Spleen (tissue), 11 donors: Measurements from ENCODE around the gene SYK. TPM values are rescaled to one million over a fixed set of nuclear protein-coding genes. Genes with fewer than 3 reads are reported as not detected.

Experiments used
- DNase-seq: peaks from one replicate; pipeline ENCODE4 v3.0.0-alpha.2; 2020
- H3K27ac ChIP-seq, 8 donors: fragments of 200-600 bp; sonication (generic) in 7 of 8; 1 replicate in 4 of 8; 2 replicates in 4 of 8; pipeline versions ENCODE4 v1.5.0 to v1.8.0; 2016 to 2021; ENCODE audit warnings: inconsistent platforms in 4 of 8, mild to moderate bottlenecking in 4 of 8, moderate library complexity in 1 of 8
- H3K27me3 ChIP-seq, 7 donors: fragments of 200-600 bp; sonication (generic) in 6 of 7; replicated peaks in 1 of 7; 1 replicate in 4 of 7; 2 replicates in 3 of 7; pipeline versions ENCODE4 v1.5.0 to v1.8.0; 2016 to 2021; ENCODE audit warnings: inconsistent platforms in 3 of 7, mild to moderate bottlenecking in 1 of 7
- H3K36me3 ChIP-seq, 6 donors: fragments of 200-600 bp; sonication (generic) in 5 of 6; 1 replicate in 4 of 6; 2 replicates in 2 of 6; pipeline versions ENCODE4 v1.5.0 to v1.8.0; 2016 to 2021; ENCODE audit warnings: inconsistent platforms in 2 of 6
- H3K4me1 ChIP-seq, 6 donors: fragments of 200-600 bp; sonication (generic) in 5 of 6; 1 replicate in 3 of 6; 2 replicates in 3 of 6; pipeline versions ENCODE4 v1.5.0 to v1.8.0; 2016 to 2021; ENCODE audit warnings: inconsistent platforms in 3 of 6
- H3K4me3 ChIP-seq, 8 donors: fragments of 200-600 bp; sonication (generic) in 7 of 8; 1 replicate in 4 of 8; 2 replicates in 4 of 8; pipeline versions ENCODE4 v1.5.0 to v1.8.0; 2016 to 2021; ENCODE audit warnings: inconsistent platforms in 4 of 8, mild to moderate bottlenecking in 4 of 8, moderate library complexity in 2 of 8
- H3K9me3 ChIP-seq, 8 donors: fragments of 200-600 bp; sonication (generic) in 7 of 8; 1 replicate in 4 of 8; 2 replicates in 4 of 8; pipeline versions ENCODE4 v1.5.0 to v1.8.0; 2016 to 2021; ENCODE audit warnings: inconsistent platforms in 4 of 8
- POLR2A ChIP-seq, 3 donors: fragments of 450-650 bp; IDR thresholded peaks; one replicate each; pipeline ENCODE4 v1.5.1; 2017; ENCODE audit warnings: antibody characterized with exemption in 3 of 3, mild to moderate bottlenecking in 1 of 3
- POLR2AphosphoS5 ChIP-seq, 3 donors: sonication (generic); formaldehyde crosslinking; IDR thresholded peaks; one replicate each; pipeline ENCODE4 v1.5.1; 2017; ENCODE audit warnings: antibody characterized with exemption in 3 of 3
- WGBS, 5 donors: extraction: QIAGEN DNeasy Blood & Tissue Kit in 3 of 5; methylation state at CpG; one replicate each; pipeline versions ENCODE4 v1.1.5 to v1.1.7; 2013 to 2018; 5-methylcytosine and 5-hydroxymethylcytosine counted together
- intact Hi-C: fragments of 100-400 bp; cut with DNase I; formaldehyde crosslinking; loops from one replicate; pipeline ENCODE4 v1.15.0; 2023; ENCODE audit warnings: low total_unique reads
- polyA plus RNA-seq, 3 donors: library from polyadenylated mRNA; stranded (reverse); fragments of 200-250 nt; gene quantifications; one replicate each; pipeline ENCODE4 v1.2.1, GENCODE V29; 2013
- total RNA-seq, 7 donors: library from RNA; depleted of rRNA in 3 of 7; stranded (reverse); fragments of >200 nt in 3 of 7; fragmentation: NEBNext Ultra II Directional in 4 of 7; extraction: Animal tissue kit (Norgen Biotek cat#: 25700) in 4 of 7; gene quantifications; one replicate each; pipeline versions ENCODE4 v1.1.0 to v1.2.1, GENCODE V29; 2016 to 2021
- TF ChIP-seq, protein P1 (sequence below), 11 experiments: fragments of 200-600 bp in 7 of 11; fragments of 450-650 bp in 4 of 11; sonication (generic) in 4 of 11; IDR thresholded peaks in 8 of 11; conservative IDR thresholded peaks in 3 of 11; 1 replicate in 7 of 11; 2 replicates in 4 of 11; pipeline versions ENCODE4 v1.4.0 to v1.8.0; 2016 to 2021; ENCODE audit warnings: antibody characterized with exemption in 11 of 11, inconsistent platforms in 4 of 11, mild to moderate bottlenecking in 1 of 11
- donor health status: healthy with polysubstance abuse.
- donor health status: DM: no; HTN: no; CAD: no; lungs with moderate emphysema.
- donor health status: DM: no; HTN: no; CAD: no.
- donor health status: Bipolar disorder and iron deficiency.
- donor health status: healthy.
- donor health status: DM: no; HTN: no; CAD: no.
- donor health status: DM: yes; HTN: yes; CAD: no.

The SYK gene
- total and polyA plus RNA-seq, 10 donors, result 42.6 to 152 (median 111) TPM

DNA sequence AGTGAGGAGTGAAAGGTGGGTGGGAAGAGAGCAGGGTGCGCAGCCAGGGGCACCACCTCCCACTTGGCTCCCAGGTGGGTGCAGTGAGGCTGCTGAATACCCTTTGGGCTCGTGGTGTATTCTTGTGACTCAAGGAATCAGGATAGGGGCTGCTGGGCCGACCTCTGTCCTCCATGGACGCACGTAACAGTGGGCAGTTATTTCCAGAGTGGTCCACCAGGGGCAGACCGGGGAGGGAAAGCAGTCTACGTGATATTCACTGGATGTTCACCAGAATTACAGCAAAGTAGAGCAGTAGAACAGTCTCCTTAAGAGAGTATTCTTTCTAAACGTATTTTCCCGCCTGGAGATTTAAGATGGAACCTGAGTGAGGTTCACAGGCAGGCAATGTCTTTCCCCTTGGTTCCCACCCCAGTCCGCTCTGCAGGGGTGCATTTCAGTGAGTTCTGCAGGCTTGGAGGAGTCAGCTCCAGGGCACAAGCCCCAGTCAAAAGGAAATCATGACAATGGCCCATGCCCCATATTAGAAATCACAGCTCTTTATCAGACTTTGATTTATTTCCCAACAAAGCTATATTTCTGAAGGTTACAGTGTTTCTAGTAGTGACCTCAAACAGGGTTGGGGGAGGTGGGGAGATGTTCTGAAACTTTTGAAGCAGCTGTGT is 88.7 kb downstream of the SYK start:
- intact Hi-C loops, result no loop called here
- TF ChIP-seq, protein P1, sequence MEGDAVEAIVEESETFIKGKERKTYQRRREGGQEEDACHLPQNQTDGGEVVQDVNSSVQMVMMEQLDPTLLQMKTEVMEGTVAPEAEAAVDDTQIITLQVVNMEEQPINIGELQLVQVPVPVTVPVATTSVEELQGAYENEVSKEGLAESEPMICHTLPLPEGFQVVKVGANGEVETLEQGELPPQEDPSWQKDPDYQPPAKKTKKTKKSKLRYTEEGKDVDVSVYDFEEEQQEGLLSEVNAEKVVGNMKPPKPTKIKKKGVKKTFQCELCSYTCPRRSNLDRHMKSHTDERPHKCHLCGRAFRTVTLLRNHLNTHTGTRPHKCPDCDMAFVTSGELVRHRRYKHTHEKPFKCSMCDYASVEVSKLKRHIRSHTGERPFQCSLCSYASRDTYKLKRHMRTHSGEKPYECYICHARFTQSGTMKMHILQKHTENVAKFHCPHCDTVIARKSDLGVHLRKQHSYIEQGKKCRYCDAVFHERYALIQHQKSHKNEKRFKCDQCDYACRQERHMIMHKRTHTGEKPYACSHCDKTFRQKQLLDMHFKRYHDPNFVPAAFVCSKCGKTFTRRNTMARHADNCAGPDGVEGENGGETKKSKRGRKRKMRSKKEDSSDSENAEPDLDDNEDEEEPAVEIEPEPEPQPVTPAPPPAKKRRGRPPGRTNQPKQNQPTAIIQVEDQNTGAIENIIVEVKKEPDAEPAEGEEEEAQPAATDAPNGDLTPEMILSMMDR (IDR thresholded peaks at IDR 0.05 in 8 of 11, conservative IDR thresholded peaks at IDR 0.05 in 3 of 11), result no peak
- no peak for TF ChIP-seq POLR2A (IDR thresholded peaks at IDR 0.05)
- no peak for TF ChIP-seq POLR2AphosphoS5 (IDR thresholded peaks at IDR 0.05)
- H3K4me3 ChIP-seq, result no peak overlapping the region
- no peaks in the 10 kb centered on the region for H3K4me1 ChIP-seq
- H3K27ac ChIP-seq, result no peak overlapping the region
- DNase-seq, result no peak
- peaks cover 0 to 100% (median 55%) of the 10 kb centered on the region in 6 donors for H3K36me3 ChIP-seq
- WGBS, 5 donors, result 84 to 94% (median 89%) methylated on average over 10 of the region's 10 CpGs
- peaks cover 0 to 10% (median 5%) of the 10 kb centered on the region in 8 donors for H3K9me3 ChIP-seq
- no peaks in the 10 kb centered on the region for H3K27me3 ChIP-seq

DNA sequence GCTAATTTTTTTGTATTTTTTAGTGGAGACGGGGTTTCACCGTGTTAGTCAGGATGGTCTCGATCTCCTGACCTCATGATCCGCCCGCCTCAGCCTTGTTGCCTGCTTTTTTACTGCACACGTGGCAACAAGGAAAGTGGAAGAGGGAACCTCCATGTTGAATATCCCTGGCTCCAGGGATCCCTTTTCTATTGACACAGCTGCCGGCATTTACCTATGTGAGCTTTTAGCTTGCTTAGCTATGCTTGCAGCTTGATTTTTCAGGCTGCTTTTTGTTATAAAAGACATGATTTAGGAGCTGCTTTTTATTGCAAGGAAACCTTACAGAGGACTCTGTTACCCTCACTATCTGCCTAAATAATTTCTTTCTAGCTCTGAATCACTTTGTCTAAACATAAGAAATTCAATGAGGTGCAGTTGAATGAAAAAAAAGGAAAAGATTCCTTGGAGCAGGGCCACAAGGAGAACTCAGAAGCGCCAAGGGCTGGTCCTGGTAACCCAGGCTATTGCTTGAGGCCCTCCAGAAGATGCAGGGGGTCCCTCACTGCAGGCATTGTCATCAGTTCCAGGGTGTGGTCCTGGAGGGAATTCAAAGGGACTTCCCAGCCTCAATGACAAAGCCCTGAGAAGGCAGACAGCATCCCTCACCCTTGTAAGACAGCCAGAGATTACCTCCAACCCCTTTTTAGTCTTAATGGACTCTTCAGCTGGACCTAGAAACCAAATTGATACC is 89.9 kb downstream of the SYK start:
- Histone ChIP-seq H3K4me1 (no peaks in the 10 kb centered on the region), H3K36me3 (peaks cover 0 to 100% (median 63%) of the 10 kb centered on the region in 6 donors), H3K27me3 (no peaks in the 10 kb centered on the region), H3K9me3 (peaks cover 0 to under 1% (median 0%) of the 10 kb centered on the region in 8 donors), H3K4me3 (no peak overlapping the region), H3K27ac (no peak overlapping the region)
- DNase-seq, result no peak
- TF ChIP-seq POLR2AphosphoS5 (IDR thresholded peaks at IDR 0.05), result no peak
- TF ChIP-seq, protein P1 (IDR thresholded peaks at IDR 0.05 in 8 of 11, conservative IDR thresholded peaks at IDR 0.05 in 3 of 11), result no peak
- 90 to 97% (median 93%) methylated on average over 8 of the region's 8 CpGs for WGBS, 5 donors
- intact Hi-C loops, result no loop called here

GRCh38 chr9:90892918-90893317 is 91.3 kb downstream of the SYK start:
- peak in 1 of 3 donors; percentile 16 for TF ChIP-seq POLR2AphosphoS5 (IDR thresholded peaks at IDR 0.05)
- TF ChIP-seq, protein P1 (IDR thresholded peaks at IDR 0.05 in 8 of 11, conservative IDR thresholded peaks at IDR 0.05 in 3 of 11), result no peak
- DNase-seq, result no peak
- intact Hi-C loops, result no loop called here
- H3K9me3 ChIP-seq, result no peaks in the 10 kb centered on the region
- H3K4me3 ChIP-seq, result no peak overlapping the region
- no peaks in the 10 kb centered on the region for H3K27me3 ChIP-seq
- no peak overlapping the region for H3K27ac ChIP-seq
- no peaks in the 10 kb centered on the region for H3K4me1 ChIP-seq
- WGBS, 5 donors, result 65 to 86% (median 74%) methylated on average over 4 to 6 of the region's 6 CpGs
- peaks cover 0 to 100% (median 73%) of the 10 kb centered on the region in 6 donors for H3K36me3 ChIP-seq

DNA sequence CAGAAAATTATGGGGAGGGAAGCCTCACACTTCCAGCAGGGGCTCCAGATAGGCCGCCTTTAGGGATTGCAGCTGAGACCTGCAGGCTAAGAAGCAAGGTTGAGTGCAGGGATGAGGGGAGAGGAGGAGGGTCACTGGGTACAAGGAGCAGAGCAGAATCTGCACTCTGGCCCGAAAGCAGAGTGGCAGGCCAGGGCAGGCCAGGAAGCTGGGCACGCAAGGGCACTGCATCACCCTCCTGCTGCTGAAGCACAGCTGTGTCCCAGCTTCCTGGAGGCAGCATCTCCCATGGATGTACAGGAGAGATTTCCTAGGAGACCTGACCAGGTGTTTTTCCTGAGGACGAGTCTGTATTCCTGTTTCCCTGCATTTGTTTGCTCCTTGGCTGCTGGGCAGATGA is 92.1 kb downstream of the SYK start:
- TF ChIP-seq, protein P1 (IDR thresholded peaks at IDR 0.05 in 8 of 11, conservative IDR thresholded peaks at IDR 0.05 in 3 of 11), result no peak
- TF ChIP-seq POLR2AphosphoS5 (IDR thresholded peaks at IDR 0.05), result peak in 1 of 3 donors; percentile 40
- H3K4me1 ChIP-seq, result no peaks in the 10 kb centered on the region
- H3K36me3 ChIP-seq, result peaks cover 0 to 100% (median 71%) of the 10 kb centered on the region in 6 donors
- 88 to 94% (median 91%) methylated on average over 4 of the region's 4 CpGs for WGBS, 5 donors
- no peak overlapping the region for H3K4me3 ChIP-seq
- H3K9me3 ChIP-seq, result no peaks in the 10 kb centered on the region
- H3K27ac ChIP-seq, result no peak overlapping the region
- intact Hi-C loops, result no loop called here
- no peaks in the 10 kb centered on the region for H3K27me3 ChIP-seq
- no peak for DNase-seq
